Measurements from ENCODE around the gene UQCRC1. TPM values are rescaled to one million over a fixed set of nuclear protein-coding genes. Genes with fewer than 3 reads are reported as not detected.

The UQCRC1 gene
- total RNA-seq, 6 donors from 2014 or later: 119 to 239 (median 154) TPM

DNA sequence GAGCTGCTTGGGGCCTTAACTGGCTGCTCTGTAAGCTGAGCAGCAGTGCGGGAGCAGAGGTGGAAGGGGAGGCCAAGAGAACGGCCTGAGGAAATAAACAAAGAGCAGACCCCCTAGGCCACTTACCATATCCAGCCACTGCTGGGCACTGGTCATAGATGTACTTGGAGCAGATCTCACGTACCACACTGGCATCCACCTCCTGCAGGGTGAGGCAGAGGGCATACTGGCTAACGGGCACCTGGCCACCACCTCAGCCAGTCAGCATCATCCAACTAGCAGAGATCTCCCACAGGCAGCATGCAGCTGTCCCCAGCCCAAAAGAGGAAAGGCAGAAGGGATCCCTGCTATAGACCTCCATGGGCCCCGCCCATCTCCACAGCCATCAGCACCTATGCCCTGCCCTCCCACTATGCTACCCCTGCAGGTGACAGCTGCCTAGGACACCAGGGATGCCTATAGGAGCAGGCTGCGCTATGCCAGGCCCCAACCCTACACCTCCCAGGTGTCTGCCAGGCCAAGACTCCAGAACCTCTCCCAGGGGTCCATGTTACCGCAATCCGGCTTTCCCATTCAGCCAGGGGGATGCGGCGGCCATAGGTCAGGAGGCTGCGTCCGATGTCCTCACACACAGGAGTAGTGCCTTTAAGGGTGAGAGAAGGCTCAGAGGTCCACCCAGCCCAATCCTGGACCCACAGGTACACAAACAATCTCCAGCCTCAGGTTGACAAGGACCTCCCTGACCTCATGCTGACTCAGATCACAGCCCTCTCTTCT is 9.7 kb downstream of the UQCRC1 start:
- Histone ChIP-seq H3K27me3 (peaks cover 0 to 4% (median 0%) of the 10 kb centered on the region in 4 donors), H3K9me3 (no peaks in the 10 kb centered on the region), H3K36me3 (peaks cover 28 to 72% (median 67%) of the 10 kb centered on the region in 4 donors), H3K4me3 (no peak overlapping the region), H3K27ac (peak overlapping the region; percentile 59 to 80 (median 69)), H3K4me1 (peaks cover 6 to 16% (median 10%) of the 10 kb centered on the region in 4 donors)
- no peak for TF ChIP-seq POLR2A (IDR thresholded peaks at IDR 0.05)
- TF ChIP-seq, protein P1, sequence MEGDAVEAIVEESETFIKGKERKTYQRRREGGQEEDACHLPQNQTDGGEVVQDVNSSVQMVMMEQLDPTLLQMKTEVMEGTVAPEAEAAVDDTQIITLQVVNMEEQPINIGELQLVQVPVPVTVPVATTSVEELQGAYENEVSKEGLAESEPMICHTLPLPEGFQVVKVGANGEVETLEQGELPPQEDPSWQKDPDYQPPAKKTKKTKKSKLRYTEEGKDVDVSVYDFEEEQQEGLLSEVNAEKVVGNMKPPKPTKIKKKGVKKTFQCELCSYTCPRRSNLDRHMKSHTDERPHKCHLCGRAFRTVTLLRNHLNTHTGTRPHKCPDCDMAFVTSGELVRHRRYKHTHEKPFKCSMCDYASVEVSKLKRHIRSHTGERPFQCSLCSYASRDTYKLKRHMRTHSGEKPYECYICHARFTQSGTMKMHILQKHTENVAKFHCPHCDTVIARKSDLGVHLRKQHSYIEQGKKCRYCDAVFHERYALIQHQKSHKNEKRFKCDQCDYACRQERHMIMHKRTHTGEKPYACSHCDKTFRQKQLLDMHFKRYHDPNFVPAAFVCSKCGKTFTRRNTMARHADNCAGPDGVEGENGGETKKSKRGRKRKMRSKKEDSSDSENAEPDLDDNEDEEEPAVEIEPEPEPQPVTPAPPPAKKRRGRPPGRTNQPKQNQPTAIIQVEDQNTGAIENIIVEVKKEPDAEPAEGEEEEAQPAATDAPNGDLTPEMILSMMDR (IDR thresholded peaks at IDR 0.05): no peak
- no peak for ATAC-seq (ENCODE audit: low FRiP score in 2 of 2)
- WGBS, 2 donors: 97% methylated on average over 6 to 10 of the region's 12 CpGs
- DNase-seq: peak in 1 of 2 donors; percentile 21

DNA sequence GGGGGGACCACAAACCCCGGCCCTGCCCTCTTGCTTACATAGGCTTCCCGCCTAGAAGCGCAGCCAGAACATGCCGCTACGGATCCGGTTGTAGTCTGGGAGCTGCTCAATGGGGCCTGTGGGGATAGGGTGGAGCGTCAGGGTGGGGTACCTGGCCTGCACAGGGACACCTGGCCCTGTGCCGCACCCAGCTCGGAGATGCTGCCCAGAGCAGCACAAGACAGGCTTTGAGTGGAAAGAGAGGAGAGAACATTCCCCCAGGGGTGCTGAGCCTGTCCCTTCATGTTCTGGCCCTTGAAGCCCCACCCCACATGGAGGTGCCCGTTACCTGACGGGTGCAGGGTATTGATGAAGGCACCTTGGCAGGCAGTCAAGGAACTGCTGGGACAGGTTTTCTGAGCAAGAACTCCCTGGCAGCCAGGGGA is 10.4 kb downstream of the UQCRC1 start:
- Histone ChIP-seq H3K36me3 (peaks cover 24 to 66% (median 61%) of the 10 kb centered on the region in 4 donors), H3K4me1 (peaks cover 7 to 20% (median 14%) of the 10 kb centered on the region in 4 donors), H3K4me3 (no peak overlapping the region), H3K9me3 (no peaks in the 10 kb centered on the region), H3K27me3 (peaks cover 0 to 4% (median 0%) of the 10 kb centered on the region in 4 donors), H3K27ac (peak overlapping the region; percentile 59 to 80 (median 69))
- no peak for TF ChIP-seq POLR2A (IDR thresholded peaks at IDR 0.05)
- TF ChIP-seq, protein P1 (IDR thresholded peaks at IDR 0.05): no peak
- TF ChIP-seq EP300 (IDR thresholded peaks at IDR 0.05): no peak
- TF ChIP-seq POLR2AphosphoS5 (IDR thresholded peaks at IDR 0.05): no peak
- WGBS, 2 donors: 71 to 82% methylated on average over 11 of the region's 11 CpGs
- ATAC-seq (ENCODE audit: low FRiP score in 2 of 2) (peak in 1 of 2 donors; percentile 1), DNase-seq (peak in 1 of 2 donors; percentile 27)

DNA sequence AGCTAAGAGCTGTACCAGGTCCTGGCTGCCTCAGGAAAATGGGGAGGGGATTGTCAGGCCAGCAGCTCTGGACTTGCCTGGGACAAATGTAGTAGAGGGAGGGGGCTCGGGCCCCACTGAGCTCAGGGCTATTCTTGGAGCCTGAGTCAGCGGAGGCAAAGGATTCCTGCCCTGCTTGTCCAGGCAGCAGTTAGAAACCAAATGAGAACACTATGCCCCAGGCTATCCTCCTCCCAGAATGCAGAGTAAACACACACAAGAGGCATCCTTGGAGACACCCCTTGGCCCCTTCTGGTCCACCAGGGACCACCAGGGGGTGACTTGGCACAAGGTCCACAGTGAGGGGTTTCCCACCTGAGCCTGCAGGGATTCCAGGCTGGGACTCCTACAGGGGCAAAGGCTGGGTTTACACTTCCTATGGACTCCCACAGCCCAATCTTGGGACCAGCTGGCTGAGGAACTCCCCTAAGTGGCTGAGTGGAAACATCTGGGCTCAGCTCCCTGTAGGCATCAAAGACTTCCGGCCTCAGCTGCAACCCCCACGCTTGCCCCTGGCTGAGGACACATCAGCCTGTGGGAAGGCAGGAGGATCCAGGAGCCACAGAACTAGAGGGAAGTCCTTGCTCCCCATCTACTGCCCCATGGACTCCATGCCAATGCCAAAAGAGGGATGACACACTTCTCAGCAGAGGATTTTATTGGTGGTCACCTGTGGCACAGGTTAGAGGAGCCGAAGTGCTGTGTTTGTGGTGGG is 10.9 kb downstream of the UQCRC1 start:
- Histone ChIP-seq H3K27ac (peak overlapping the region; percentile 59 to 80 (median 69)), H3K27me3 (peaks cover 0 to 4% (median 0%) of the 10 kb centered on the region in 4 donors), H3K4me3 (no peak overlapping the region), H3K36me3 (peaks cover 18 to 60% (median 55%) of the 10 kb centered on the region in 4 donors), H3K9me3 (no peaks in the 10 kb centered on the region), H3K4me1 (peaks cover 7 to 20% (median 14%) of the 10 kb centered on the region in 4 donors)
- DNase-seq (peak in 1 of 2 donors; percentile 17), ATAC-seq (ENCODE audit: low FRiP score in 2 of 2) (no peak)
- WGBS, 2 donors: 61 to 83% methylated on average over 3 to 5 of the region's 5 CpGs
- TF ChIP-seq, protein P1 (IDR thresholded peaks at IDR 0.05): no peak
- TF ChIP-seq POLR2A (IDR thresholded peaks at IDR 0.05) (no peak), EP300 (IDR thresholded peaks at IDR 0.05) (no peak), POLR2AphosphoS5 (IDR thresholded peaks at IDR 0.05) (no peak)

- H3K27me3 ChIP-seq: peaks cover 0 to 4% (median 0%) of the 10 kb centered on the region in 4 donors
- ATAC-seq (ENCODE audit: low FRiP score in 2 of 2) (no peak), DNase-seq (no peak)
- 84 to 96% methylated on average over 5 to 6 of the region's 6 CpGs for WGBS, 2 donors
- TF ChIP-seq POLR2AphosphoS5 (IDR thresholded peaks at IDR 0.05) (no peak), EP300 (IDR thresholded peaks at IDR 0.05) (no peak), POLR2A (IDR thresholded peaks at IDR 0.05) (no peak)
- TF ChIP-seq, protein P1 (IDR thresholded peaks at IDR 0.05): no peak
- no peak overlapping the region for H3K4me3 ChIP-seq
- H3K9me3 ChIP-seq: no peaks in the 10 kb centered on the region
- H3K4me1 ChIP-seq: peaks cover 7 to 20% (median 14%) of the 10 kb centered on the region in 4 donors
- H3K36me3 ChIP-seq: peaks cover 12 to 49% (median 44%) of the 10 kb centered on the region in 4 donors
- peak overlapping the region; percentile 58 to 80 (median 64) for H3K27ac ChIP-seq
These were observed 12.0 kb downstream of the UQCRC1 start for GRCh38 chr3:48597408-48597800.

Measured in upper lobe of left lung (tissue), 6 donors.